B cell (primary cell): ENCODE measurements around the gene KDF1. TPM values are rescaled to one million over a fixed set of nuclear protein-coding genes. Genes with fewer than 3 reads are reported as not detected.

ENCODE experiments used
- ATAC-seq: fragments of 200-7000 bp; cut with Tn5 transposase; one replicate; pipeline ENCODE4 v1.10.0; 2021; ENCODE audit warnings: low read depth, mild to moderate bottlenecking, moderate number of reproducible peaks, moderate library complexity
- CTCF ChIA-PET: fragments of 350-600 bp; sonication (Branson Sonifier 250); formaldehyde crosslinking; loops from one replicate; lab custom pipeline; 2021; ENCODE audit warnings: antibody characterized with exemption, inconsistent platforms; lab: Charles Lee
- POLR2A ChIA-PET: fragments of 350-600 bp; sonication (Branson Sonifier 250); formaldehyde crosslinking; loops from one replicate; lab custom pipeline; 2021; ENCODE audit warnings: antibody characterized with exemption; lab: Charles Lee
- DNase-seq: peaks from one replicate; pipeline ENCODE4 v3.0.0; 2013
- H2AFZ ChIP-seq: 2 replicates; pipeline ENCODE4 v1.6.1; 2012; ENCODE audit warnings: mild to moderate bottlenecking, low read depth, low read length; ENCODE audit not compliant: insufficient read depth, poor library complexity, severe bottlenecking
- H3K27ac ChIP-seq, 2 donors: 1 replicate in 1 of 2; 2 replicates in 1 of 2; pipeline ENCODE4 v1.5.1; 2012 to 2013; ENCODE audit warnings: low read length in 2 of 2, mild to moderate bottlenecking in 2 of 2, moderate library complexity in 1 of 2
- H3K27me3 ChIP-seq, 4 experiments: fragments of 200-600 bp in 1 of 4; sonication (generic) in 1 of 4; replicated peaks in 1 of 4; 1 replicate in 2 of 4; 2 replicates in 2 of 4; pipeline versions ENCODE4 v1.6.1 to v1.7.0; 2013 to 2016; ENCODE audit warnings: low read length in 3 of 4, mild to moderate bottlenecking in 2 of 4, mixed read lengths in 1 of 4, moderate library complexity in 1 of 4; ENCODE audit not compliant: insufficient read depth in 4 of 4, control insufficient read depth in 3 of 4; ENCODE audit errors: control extremely low read depth in 1 of 4
- H3K36me3 ChIP-seq, 2 experiments: replicated peaks in 1 of 2; 1 replicate in 1 of 2; 2 replicates in 1 of 2; pipeline versions ENCODE4 v1.6.1 to v1.7.1; 2013; ENCODE audit warnings: low read length in 1 of 2; ENCODE audit not compliant: insufficient read depth in 2 of 2, control insufficient read depth in 1 of 2; ENCODE audit errors: control extremely low read depth in 1 of 2, extremely low read depth in 1 of 2
- H3K4me1 ChIP-seq, 2 donors: fragments of 200-600 bp in 1 of 2; sonication (generic) in 1 of 2; 1 replicate in 1 of 2; 2 replicates in 1 of 2; pipeline versions ENCODE4 v1.5.1 to v1.6.1; 2013 to 2017; ENCODE audit warnings: low read length in 2 of 2; ENCODE audit not compliant: control insufficient read depth in 2 of 2, insufficient read depth in 2 of 2
- H3K4me2 ChIP-seq: replicated peaks from 2 replicates; pipeline ENCODE3; 2012; ENCODE audit warnings: mild to moderate bottlenecking, low read depth, low read length; ENCODE audit not compliant: poor library complexity, severe bottlenecking
- H3K4me3 ChIP-seq, 5 experiments: fragments of 200-600 bp in 1 of 5; sonication (generic) in 1 of 5; 1 replicate in 3 of 5; 2 replicates in 2 of 5; pipeline versions ENCODE4 v1.5.1 to v1.7.0; 2011 to 2016; ENCODE audit warnings: low read length in 4 of 5, mild to moderate bottlenecking in 4 of 5, low read depth in 2 of 5, control low read depth in 1 of 5, moderate library complexity in 1 of 5; ENCODE audit not compliant: insufficient read depth in 1 of 5; ENCODE audit errors: control extremely low read depth in 1 of 5, extremely low read depth in 1 of 5
- H3K79me2 ChIP-seq: fragments of 200-600 bp; sonication (generic); one replicate; pipeline ENCODE4 v1.6.0; 2016; ENCODE audit warnings: low read length; ENCODE audit not compliant: control insufficient read depth, insufficient read depth
- H3K9ac ChIP-seq: fragments of 200-600 bp; sonication (generic); 2 replicates; pipeline ENCODE4 v1.6.1; 2017; ENCODE audit warnings: mild to moderate bottlenecking, low read length, moderate library complexity
- H3K9me3 ChIP-seq, 3 donors: one replicate each; pipeline versions ENCODE4 v1.6.1 to v1.7.1; 2013; ENCODE audit warnings: low read length in 2 of 3; ENCODE audit not compliant: control insufficient read depth in 2 of 3, insufficient read depth in 1 of 3; ENCODE audit errors: control extremely low read depth in 1 of 3
- H4K20me1 ChIP-seq: 2 replicates; pipeline ENCODE4 v1.6.0; 2012; ENCODE audit warnings: mild to moderate bottlenecking, low read length; ENCODE audit not compliant: insufficient read depth, control insufficient read depth, poor library complexity, severe bottlenecking
- H3K27ac Mint-ChIP-seq: one replicate; pipeline ENCODE4 v1.8.0; 2021; ENCODE audit warnings: mixed read lengths
- H3K27me3 Mint-ChIP-seq: one replicate; pipeline ENCODE4 v1.8.0; 2021; ENCODE audit warnings: mixed read lengths
- H3K4me1 Mint-ChIP-seq: one replicate; pipeline ENCODE4 v1.8.0; 2021; ENCODE audit warnings: mixed read lengths
- H3K4me3 Mint-ChIP-seq: one replicate; pipeline ENCODE4 v1.8.0; 2021; ENCODE audit warnings: mixed read lengths
- H3K9me3 Mint-ChIP-seq: one replicate; pipeline ENCODE4 v1.8.0; 2022; ENCODE audit warnings: mixed read lengths; ENCODE audit not compliant: insufficient read depth
- CTCF ChIP-seq: fragments of 200-600 bp; IDR thresholded peaks from one replicate; pipeline ENCODE4 v1.8.0; 2022; ENCODE audit warnings: antibody characterized with exemption, mild to moderate bottlenecking
- EZH2 ChIP-seq: IDR thresholded peaks from 2 replicates; pipeline ENCODE4 v1.6.1; 2012; ENCODE audit warnings: borderline replicate concordance, low read depth, mild to moderate bottlenecking, moderate library complexity, low read length; ENCODE audit not compliant: insufficient read depth, poor library complexity, severe bottlenecking
- WGBS: methylation state at CpG from one replicate; pipeline ENCODE4 v1.1.5; 2013; ENCODE audit warnings: missing lambda C conversion rate; ENCODE audit not compliant: insufficient coverage; 5-methylcytosine and 5-hydroxymethylcytosine counted together
- intact Hi-C: fragments of 100-400 bp; cut with micrococcal nuclease; formaldehyde crosslinking; loops from one replicate; pipeline ENCODE4 v1.10.0; 2022
- polyA plus RNA-seq: library from polyadenylated mRNA; depleted of rRNA; stranded (reverse); fragments of >200 nt; gene quantifications from 2 replicates; pipeline ENCODE4 v1.2.3, GENCODE V29; 2012
- total RNA-seq, 2 donors: library from RNA; stranded (reverse); fragments of 120-200 nt in 1 of 2; gene quantifications; 1 replicate in 1 of 2; 2 replicates in 1 of 2; pipeline versions ENCODE4 v1.2.3 to v1.2.4, GENCODE V29; 2013 to 2022

KDF1 gene
- total and polyA plus RNA-seq, 2 donors (not counting 1 experiment from before 2014, with no cell fraction given) = 0.74 to 2.6 TPM

GRCh38 chr1:27000817-27001460 lies 40.7 kb upstream of the KDF1 start:
- intact Hi-C loops = no loop called here
- no peak for ATAC-seq
- WGBS = 93% methylated on average over 6 of the region's 8 CpGs
- H3K36me3 ChIP-seq = no peaks in the 10 kb centered on the region
- H3K79me2 ChIP-seq = no peaks in the 10 kb centered on the region
- no peak overlapping the region for H3K9ac ChIP-seq
- Mint-ChIP-seq H3K27ac (peak overlapping the region; percentile 10), H3K27me3 (peaks cover 12% of the 10 kb centered on the region), H3K4me1 (peaks cover 26% of the 10 kb centered on the region), H3K9me3 (no peaks in the 10 kb centered on the region), H3K4me3 (peak overlapping the region; percentile 16)
- H3K4me1 ChIP-seq = peaks cover 21 to 34% of the 10 kb centered on the region in 2 donors
- H3K27me3 ChIP-seq = peaks cover 0 to 14% (median 9%) of the 10 kb centered on the region in 4 experiments
- TF ChIP-seq EZH2 = no peak
- TF ChIP-seq CTCF = no peak
- no peaks in the 10 kb centered on the region for H3K9me3 ChIP-seq
- no peaks in the 10 kb centered on the region for H4K20me1 ChIP-seq
- ChIA-PET POLR2A (interaction anchor here (0.6 kb wide), 1 partner anchor 280 kb away, joined by 3 read pairs; no protein-coding TSS in a partner anchor), CTCF (interaction anchor here (0.7 to 1.2 kb wide), 3 partner anchors 10 to 110 kb away, joined by 3 read pairs; no protein-coding TSS in a partner anchor)
- no peak overlapping the region for H3K4me3 ChIP-seq
- H2AFZ ChIP-seq = no peak overlapping the region
- peak overlapping the region in 1 of 2 donors; percentile 25 for H3K27ac ChIP-seq
- H3K4me2 ChIP-seq = no peak overlapping the region
- no peak for DNase-seq
